ENCODE results near the gene HLCS. TPM values are rescaled to one million over a fixed set of nuclear protein-coding genes. Genes with fewer than 3 reads are reported as not detected.

HLCS gene
- total RNA-seq, 2 experiments from 2014 or later: 14.3 to 15.0 TPM

GRCh38 chr21:36783612-36784374 is 182.7 kb downstream of the HLCS start:
- H3K4me3 Mint-ChIP-seq: no peak overlapping the region
- DNase-seq (peak; percentile 10), ATAC-seq (peak; percentile 65)
- intact Hi-C loops (cut with DNase I, micrococcal nuclease): no loop called here
- no peaks in the 10 kb centered on the region for H3K9me3 Mint-ChIP-seq (ENCODE audit: low read depth)
- POLR2A ChIA-PET: no interaction called here
- CTCF ChIA-PET: interaction anchor here (0.7 kb wide), 2 partner anchors 11 to 21 kb away, joined by 3 to 5 read pairs; no protein-coding TSS in a partner anchor
- no peaks in the 10 kb centered on the region for H3K27me3 Mint-ChIP-seq
- no peak overlapping the region for H3K27ac Mint-ChIP-seq
- H3K36me3 Mint-ChIP-seq (ENCODE audit: low read depth): no peaks in the 10 kb centered on the region
- no peaks in the 10 kb centered on the region for H3K4me1 Mint-ChIP-seq

GRCh38 chr21:36780861-36781260 is 185.6 kb downstream of the HLCS start:
- no peak overlapping the region for H3K4me3 Mint-ChIP-seq
- DNase-seq (no peak), ATAC-seq (no peak)
- no peaks in the 10 kb centered on the region for H3K4me1 Mint-ChIP-seq
- H3K36me3 Mint-ChIP-seq (ENCODE audit: low read depth): no peaks in the 10 kb centered on the region
- no peak overlapping the region for H3K27ac Mint-ChIP-seq
- H3K9me3 Mint-ChIP-seq (ENCODE audit: low read depth): no peaks in the 10 kb centered on the region
- POLR2A ChIA-PET: no interaction called here
- CTCF ChIA-PET: interaction anchor here (0.6 kb wide), 1 partner anchor 26 kb away, joined by 3 read pairs; no protein-coding TSS in a partner anchor
- intact Hi-C loops (cut with DNase I, micrococcal nuclease): no loop called here
- H3K27me3 Mint-ChIP-seq: no peaks in the 10 kb centered on the region

GRCh38 chr21:36776981-36777617 is 189.4 kb downstream of the HLCS start:
- Mint-ChIP-seq H3K36me3 (ENCODE audit: low read depth) (no peaks in the 10 kb centered on the region), H3K27me3 (no peaks in the 10 kb centered on the region), H3K27ac (no peak overlapping the region), H3K9me3 (ENCODE audit: low read depth) (no peaks in the 10 kb centered on the region), H3K4me1 (no peaks in the 10 kb centered on the region), H3K4me3 (no peak overlapping the region)
- ChIA-PET POLR2A (no interaction called here), CTCF (no interaction called here)
- intact Hi-C loops (cut with DNase I, micrococcal nuclease): no loop called here
- DNase-seq (no peak), ATAC-seq (no peak)

GRCh38 chr21:36773995-36774394 is 192.5 kb downstream of the HLCS start:
- no peak overlapping the region for H3K27ac Mint-ChIP-seq
- ATAC-seq (no peak), DNase-seq (no peak)
- H3K36me3 Mint-ChIP-seq (ENCODE audit: low read depth): no peaks in the 10 kb centered on the region
- H3K4me3 Mint-ChIP-seq: no peak overlapping the region
- ChIA-PET POLR2A (no interaction called here), CTCF (interaction anchor here (0.6 kb wide), 1 partner anchor 9 kb away, joined by 3 read pairs; no protein-coding TSS in a partner anchor)
- H3K9me3 Mint-ChIP-seq (ENCODE audit: low read depth): no peaks in the 10 kb centered on the region
- H3K4me1 Mint-ChIP-seq: no peaks in the 10 kb centered on the region
- no peaks in the 10 kb centered on the region for H3K27me3 Mint-ChIP-seq
- intact Hi-C loops (cut with DNase I, micrococcal nuclease): no loop called here

- ChIA-PET CTCF (no interaction called here), POLR2A (no interaction called here)
- Mint-ChIP-seq H3K4me3 (no peak overlapping the region), H3K4me1 (no peaks in the 10 kb centered on the region), H3K36me3 (ENCODE audit: low read depth) (no peaks in the 10 kb centered on the region), H3K27me3 (no peaks in the 10 kb centered on the region), H3K27ac (no peak overlapping the region), H3K9me3 (ENCODE audit: low read depth) (no peaks in the 10 kb centered on the region)
- intact Hi-C loops (cut with DNase I, micrococcal nuclease): no loop called here
- ATAC-seq (no peak), DNase-seq (no peak)
These were observed 193.4 kb downstream of the HLCS start for GRCh38 chr21:36773117-36773516.

- POLR2A ChIA-PET: no interaction called here
- Mint-ChIP-seq H3K9me3 (ENCODE audit: low read depth) (no peaks in the 10 kb centered on the region), H3K27me3 (no peaks in the 10 kb centered on the region), H3K4me3 (no peak overlapping the region), H3K27ac (no peak overlapping the region), H3K4me1 (no peaks in the 10 kb centered on the region), H3K36me3 (ENCODE audit: low read depth) (no peaks in the 10 kb centered on the region)
- CTCF ChIA-PET: no interaction called here
- ATAC-seq: no peak
- intact Hi-C loops (cut with DNase I, micrococcal nuclease): no loop called here
- DNase-seq: no peak
These were observed 197.2 kb downstream of the HLCS start for GRCh38 chr21:36769051-36769839.

GRCh38 chr21:36768496-36768895 is 198.0 kb downstream of the HLCS start:
- H3K27me3 Mint-ChIP-seq: no peaks in the 10 kb centered on the region
- no peaks in the 10 kb centered on the region for H3K4me1 Mint-ChIP-seq
- ChIA-PET CTCF (no interaction called here), POLR2A (no interaction called here)
- H3K27ac Mint-ChIP-seq: no peak overlapping the region
- no peak overlapping the region for H3K4me3 Mint-ChIP-seq
- no peaks in the 10 kb centered on the region for H3K36me3 Mint-ChIP-seq (ENCODE audit: low read depth)
- no peaks in the 10 kb centered on the region for H3K9me3 Mint-ChIP-seq (ENCODE audit: low read depth)
- intact Hi-C loops (cut with DNase I, micrococcal nuclease): no loop called here
- no peak for DNase-seq
- ATAC-seq: no peak

- CTCF ChIA-PET: no interaction called here
- Mint-ChIP-seq H3K4me3 (no peak overlapping the region), H3K4me1 (no peaks in the 10 kb centered on the region), H3K36me3 (ENCODE audit: low read depth) (no peaks in the 10 kb centered on the region), H3K9me3 (ENCODE audit: low read depth) (no peaks in the 10 kb centered on the region), H3K27me3 (no peaks in the 10 kb centered on the region), H3K27ac (no peak overlapping the region)
- intact Hi-C loops (cut with DNase I, micrococcal nuclease): no loop called here
- DNase-seq: no peak
- POLR2A ChIA-PET: no interaction called here
- no peak for ATAC-seq
These were observed 199.4 kb downstream of the HLCS start for GRCh38 chr21:36767096-36767495.

- Mint-ChIP-seq H3K27me3 (no peaks in the 10 kb centered on the region), H3K9me3 (ENCODE audit: low read depth) (no peaks in the 10 kb centered on the region), H3K4me3 (no peak overlapping the region), H3K27ac (no peak overlapping the region), H3K36me3 (ENCODE audit: low read depth) (no peaks in the 10 kb centered on the region), H3K4me1 (peaks cover 3% of the 10 kb centered on the region)
- ChIA-PET POLR2A (no interaction called here), CTCF (no interaction called here)
- DNase-seq (no peak), ATAC-seq (no peak)
- intact Hi-C loops (cut with DNase I, micrococcal nuclease): no loop called here
These were observed 200.0 kb downstream of the HLCS start for GRCh38 chr21:36766511-36766910.

GRCh38 chr21:36765229-36765628 is 201.2 kb downstream of the HLCS start:
- H3K27me3 Mint-ChIP-seq: no peaks in the 10 kb centered on the region
- DNase-seq (no peak), ATAC-seq (peak; percentile 42)
- H3K9me3 Mint-ChIP-seq (ENCODE audit: low read depth): no peaks in the 10 kb centered on the region
- POLR2A ChIA-PET: no interaction called here
- no peak overlapping the region for H3K27ac Mint-ChIP-seq
- intact Hi-C loops (cut with DNase I, micrococcal nuclease): no loop called here
- H3K36me3 Mint-ChIP-seq (ENCODE audit: low read depth): no peaks in the 10 kb centered on the region
- no peak overlapping the region for H3K4me3 Mint-ChIP-seq
- CTCF ChIA-PET: interaction anchor here (0.7 kb wide), 1 partner anchor 9 kb away, joined by 3 read pairs; no protein-coding TSS in a partner anchor
- peaks cover 3% of the 10 kb centered on the region for H3K4me1 Mint-ChIP-seq

GRCh38 chr21:36763305-36763704 is 203.2 kb downstream of the HLCS start:
- Mint-ChIP-seq H3K36me3 (ENCODE audit: low read depth) (peaks cover 2% of the 10 kb centered on the region), H3K27me3 (no peaks in the 10 kb centered on the region), H3K4me1 (peaks cover 3% of the 10 kb centered on the region), H3K9me3 (ENCODE audit: low read depth) (no peaks in the 10 kb centered on the region), H3K4me3 (no peak overlapping the region), H3K27ac (no peak overlapping the region)
- intact Hi-C loops (cut with DNase I, micrococcal nuclease): no loop called here
- no peak for ATAC-seq
- ChIA-PET CTCF (interaction anchor here (0.7 kb wide), 1 partner anchor 15 kb away, joined by 4 read pairs; no protein-coding TSS in a partner anchor), POLR2A (no interaction called here)
- no peak for DNase-seq

GRCh38 chr21:36762642-36763041 is 203.8 kb downstream of the HLCS start:
- Mint-ChIP-seq H3K4me1 (peaks cover 3% of the 10 kb centered on the region), H3K36me3 (ENCODE audit: low read depth) (peaks cover 2% of the 10 kb centered on the region), H3K27me3 (no peaks in the 10 kb centered on the region), H3K27ac (no peak overlapping the region), H3K4me3 (no peak overlapping the region), H3K9me3 (ENCODE audit: low read depth) (no peaks in the 10 kb centered on the region)
- DNase-seq: no peak
- CTCF ChIA-PET: interaction anchor here (0.6 kb wide), 1 partner anchor 145 kb away, joined by 3 read pairs; no protein-coding TSS in a partner anchor
- no peak for ATAC-seq
- POLR2A ChIA-PET: no interaction called here
- intact Hi-C loops (cut with DNase I, micrococcal nuclease): no loop called here
